Effector CD4-positive, alpha-beta T cell (primary cell): ENCODE measurements around the gene MAPKAP1.

Experiments
- DNase-seq: peaks from one replicate; pipeline ENCODE4 v3.0.0-alpha.2; 2020

The MAPKAP1 gene

DNA sequence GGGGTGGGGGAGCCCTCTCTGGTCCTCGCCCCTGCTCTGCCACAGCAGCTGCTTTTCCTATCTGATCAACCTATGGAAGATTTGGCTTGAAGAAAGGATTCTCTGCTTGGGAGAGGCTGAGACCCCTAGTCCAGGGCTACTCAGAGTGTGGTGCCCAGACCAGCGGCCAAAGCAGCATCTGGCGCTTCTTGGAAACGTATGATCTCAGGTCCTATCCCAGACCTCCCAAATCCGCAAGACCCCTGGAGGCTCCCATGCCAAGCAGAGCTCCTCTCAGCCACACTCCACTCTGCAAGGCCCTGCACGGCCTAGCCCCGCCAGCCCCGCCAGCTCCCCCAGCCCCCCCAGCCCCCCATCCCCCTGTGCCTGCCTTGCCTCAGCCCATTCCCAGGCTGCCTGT lies 263.6 kb downstream of the MAPKAP1 start:
- no peak for DNase-seq

DNA sequence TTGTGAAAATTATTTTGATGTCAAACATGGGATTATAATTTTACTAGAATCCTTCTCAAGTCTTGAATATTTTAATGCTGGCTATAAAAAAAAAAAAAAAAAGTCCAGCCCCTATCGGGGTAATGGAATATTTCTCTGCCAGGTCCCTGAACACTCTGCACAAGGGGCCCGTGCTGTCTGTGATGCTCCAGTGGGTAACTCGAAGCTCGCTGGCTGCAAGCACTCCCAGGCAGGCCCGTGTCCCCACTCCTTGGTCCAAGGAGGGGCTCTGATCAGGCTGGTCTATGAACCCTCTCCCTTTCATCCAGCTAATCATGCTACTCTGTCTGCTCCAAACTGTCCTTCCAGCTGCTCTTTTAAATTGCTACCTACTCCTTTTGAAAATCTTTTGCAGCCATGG lies 264.6 kb downstream of the MAPKAP1 start:
- no peak for DNase-seq

DNA sequence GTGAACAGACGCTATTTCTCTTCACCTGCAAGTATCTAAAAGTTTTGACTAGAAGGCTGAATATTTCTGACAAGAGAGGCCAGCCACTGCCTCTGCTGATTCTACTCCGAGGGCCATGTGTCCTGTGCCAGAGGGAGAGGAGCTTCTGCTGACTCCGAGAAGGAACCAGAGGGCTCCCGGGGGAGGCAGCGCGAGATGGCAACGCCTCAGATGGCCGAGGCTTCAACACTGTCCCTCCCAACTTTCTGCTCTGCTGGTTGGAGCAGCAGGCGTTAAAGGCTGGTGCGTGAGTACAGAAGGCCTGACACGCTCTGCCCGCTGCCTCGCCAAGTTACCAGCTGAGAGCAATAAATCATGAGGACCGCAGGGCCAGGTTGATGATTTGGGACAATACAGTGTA lies 266.6 kb downstream of the MAPKAP1 start:
- DNase-seq, result no peak

DNA sequence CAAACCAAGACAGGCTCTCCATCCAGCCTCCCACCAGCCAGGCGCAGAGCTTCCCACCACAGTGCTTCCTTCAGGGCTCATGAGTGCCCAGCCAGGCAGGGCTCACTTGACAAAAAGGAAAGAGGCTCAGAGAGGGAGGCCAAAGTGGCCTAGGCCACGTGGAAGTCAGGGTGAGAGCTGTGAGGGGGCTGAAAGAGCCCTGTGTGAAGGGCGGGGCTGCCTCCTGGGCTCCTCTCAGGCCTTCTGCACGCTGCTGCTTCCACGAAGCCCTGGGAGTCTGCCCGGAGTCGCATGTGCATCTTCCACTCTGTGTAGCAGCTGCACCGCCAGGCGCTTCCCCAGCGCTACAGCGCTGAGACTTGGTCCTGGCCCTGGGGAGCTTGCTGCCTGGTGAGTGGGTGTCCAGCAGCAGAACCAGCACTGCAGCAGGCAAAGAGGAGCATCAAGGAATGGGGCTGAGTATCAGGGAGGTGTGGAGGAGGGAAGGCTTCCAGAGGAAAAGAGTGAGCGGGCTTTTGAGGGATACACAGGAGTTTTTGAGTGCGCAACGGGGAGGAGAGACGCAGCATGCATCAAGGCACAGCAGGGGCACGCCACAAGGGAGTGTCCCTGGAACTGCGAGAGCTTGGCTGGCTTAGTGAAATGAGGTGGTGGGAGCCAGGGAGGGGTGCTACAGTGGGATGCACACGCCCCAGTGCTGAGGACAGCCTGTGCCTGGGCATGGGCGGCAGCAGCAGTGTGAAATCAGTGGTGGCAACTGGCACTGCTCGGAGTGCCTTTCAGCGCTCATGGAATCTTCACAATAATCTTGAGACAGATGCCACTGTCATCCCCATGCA lies 267.4 kb downstream of the MAPKAP1 start:
- DNase-seq, result no peak

DNA sequence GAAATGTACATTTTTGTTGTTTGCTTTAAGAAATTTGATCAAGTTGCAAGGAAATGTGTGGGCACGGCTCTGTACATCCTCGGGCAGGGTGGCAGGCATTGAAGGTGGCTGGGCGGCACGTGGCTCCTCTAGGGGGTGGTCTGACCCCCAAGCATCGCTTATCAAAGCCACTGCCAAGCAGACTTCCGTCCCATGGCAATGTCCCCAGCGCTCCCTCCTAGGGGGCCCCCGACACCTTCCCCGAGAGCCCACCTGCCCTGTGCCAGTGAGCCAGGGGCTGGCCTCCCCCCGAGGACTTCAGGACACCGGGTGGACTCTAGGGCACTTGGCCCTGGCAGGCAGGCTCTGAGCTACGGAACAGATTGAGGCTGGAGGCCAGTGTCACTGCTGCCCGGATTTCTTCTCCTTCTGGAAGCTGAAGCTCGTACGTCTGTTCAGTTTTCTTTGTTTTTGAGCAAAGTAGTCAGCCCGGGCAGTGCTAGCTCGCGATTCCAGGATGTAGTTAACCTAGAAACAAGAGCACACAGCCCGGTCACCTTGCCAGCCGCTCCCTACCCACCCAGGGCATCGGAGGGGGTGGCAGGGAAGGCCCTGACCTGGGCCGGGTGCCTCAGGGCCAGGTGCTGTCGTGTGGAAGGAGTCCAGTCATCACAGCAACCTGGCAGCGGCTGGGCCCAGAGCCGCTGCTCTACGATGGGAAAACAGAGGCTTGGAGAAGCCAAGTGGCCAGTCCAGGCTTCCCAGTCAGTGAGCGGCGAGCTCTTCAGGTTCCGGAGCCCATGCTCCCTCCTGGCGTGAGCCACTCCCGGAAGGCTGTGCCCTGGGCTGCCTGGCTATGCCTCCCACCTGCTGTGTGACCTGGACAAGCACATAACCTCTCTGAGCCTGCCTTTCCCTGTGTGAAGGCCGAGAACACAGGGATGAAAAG lies 268.2 kb downstream of the MAPKAP1 start:
- no peak for DNase-seq

DNA sequence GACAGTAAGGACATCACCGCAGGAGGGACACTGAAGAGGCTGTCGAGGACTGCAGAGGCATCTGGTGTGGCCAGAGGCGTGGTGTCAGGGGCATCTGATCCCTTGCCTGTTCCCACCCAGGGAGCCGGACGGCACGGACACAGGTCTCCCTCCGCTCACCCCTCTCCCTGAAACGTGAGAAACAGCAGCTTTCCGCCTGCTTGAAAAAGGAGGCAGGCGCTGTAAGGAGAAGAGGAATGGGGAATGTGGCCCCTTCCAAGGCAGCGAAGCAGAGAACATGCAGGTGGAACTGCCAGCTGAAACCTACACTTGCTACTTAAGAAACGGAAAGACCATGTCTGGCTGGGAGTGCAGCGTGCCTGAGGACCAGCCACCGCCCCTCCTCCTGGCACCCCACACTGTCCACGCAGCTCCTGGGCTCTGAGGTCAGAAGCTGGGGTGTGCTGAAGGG lies 269.2 kb downstream of the MAPKAP1 start:
- no peak for DNase-seq

DNA sequence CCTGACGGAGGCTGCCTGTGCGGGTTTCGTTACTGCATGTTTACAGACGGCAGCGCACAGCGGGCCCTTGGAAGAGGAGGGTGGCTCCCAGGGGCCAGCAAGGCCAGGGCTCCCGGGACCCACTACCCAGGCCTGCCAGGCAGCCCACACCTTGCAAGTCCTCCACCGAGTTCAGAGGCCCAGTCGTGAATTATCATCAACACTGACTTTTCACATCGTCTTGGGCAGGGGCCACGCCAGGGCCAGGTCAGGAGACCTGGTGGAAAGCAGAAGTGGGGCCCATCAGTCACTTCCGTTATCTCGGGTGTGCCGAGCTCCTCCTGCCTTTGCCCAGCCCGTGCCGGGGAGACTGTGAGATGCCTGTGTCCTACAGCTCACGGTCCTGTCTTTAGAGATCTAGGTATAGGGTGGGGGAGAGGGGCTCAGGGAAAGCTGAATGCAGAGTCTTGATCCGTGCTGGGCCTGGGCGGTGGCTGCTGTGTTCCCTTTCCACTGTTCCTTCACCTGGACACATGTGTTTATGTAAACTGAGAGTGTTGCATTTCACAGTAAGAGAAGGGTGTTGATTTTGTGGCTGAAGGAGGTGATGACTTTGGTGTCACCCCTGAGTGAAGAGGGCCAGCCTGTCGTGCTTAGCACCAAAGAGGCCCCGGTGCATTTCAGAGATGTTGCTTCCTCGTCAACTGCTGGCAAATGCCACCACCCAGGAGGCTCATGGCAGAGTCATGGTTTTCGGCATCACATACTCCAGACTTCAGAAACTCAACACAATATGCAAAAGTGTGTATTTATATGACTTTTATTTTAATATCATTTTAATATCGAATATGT lies 270.2 kb downstream of the MAPKAP1 start:
- DNase-seq, result no peak

DNA sequence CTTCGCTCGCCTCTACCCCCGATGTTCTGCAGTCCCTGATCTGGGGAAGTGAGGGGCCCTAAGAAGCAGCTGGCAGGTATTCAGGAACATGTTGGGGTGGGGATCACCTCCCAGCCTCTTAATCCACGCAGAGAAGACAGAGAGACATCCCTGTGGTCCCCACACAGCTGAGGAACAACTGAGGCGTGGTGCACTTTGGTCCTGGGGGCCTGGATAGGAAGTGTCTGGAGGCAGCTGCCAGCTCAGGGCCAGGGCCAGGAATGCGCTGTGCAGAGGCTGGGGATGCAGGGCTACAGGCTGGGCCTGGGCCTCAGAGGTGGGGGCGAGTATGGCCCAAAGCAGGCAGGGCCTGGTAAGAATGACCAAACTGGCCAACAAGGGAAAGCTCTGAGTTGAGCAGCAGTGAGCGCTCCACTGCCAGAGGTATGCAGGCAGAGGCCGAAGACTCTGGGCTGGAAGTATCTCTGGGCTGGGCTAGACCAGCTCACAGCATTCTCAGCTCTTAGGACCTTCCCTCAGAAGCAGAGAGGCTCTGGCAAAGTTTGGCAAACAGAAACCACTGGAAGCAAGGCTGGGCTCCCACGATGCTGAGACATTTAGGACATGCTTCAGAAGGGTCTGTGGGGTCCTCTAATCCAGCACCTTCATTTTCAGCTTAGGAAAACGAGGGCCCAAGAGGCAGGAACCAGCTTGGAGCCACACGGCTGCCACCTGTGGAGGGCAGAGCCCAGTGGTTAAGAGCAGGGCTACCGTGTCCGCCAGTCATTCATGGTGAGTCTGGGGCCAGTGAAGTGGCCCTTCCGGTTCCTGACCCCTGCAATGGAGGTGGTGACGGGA lies 271.0 kb downstream of the MAPKAP1 start:
- DNase-seq, result no peak

DNA sequence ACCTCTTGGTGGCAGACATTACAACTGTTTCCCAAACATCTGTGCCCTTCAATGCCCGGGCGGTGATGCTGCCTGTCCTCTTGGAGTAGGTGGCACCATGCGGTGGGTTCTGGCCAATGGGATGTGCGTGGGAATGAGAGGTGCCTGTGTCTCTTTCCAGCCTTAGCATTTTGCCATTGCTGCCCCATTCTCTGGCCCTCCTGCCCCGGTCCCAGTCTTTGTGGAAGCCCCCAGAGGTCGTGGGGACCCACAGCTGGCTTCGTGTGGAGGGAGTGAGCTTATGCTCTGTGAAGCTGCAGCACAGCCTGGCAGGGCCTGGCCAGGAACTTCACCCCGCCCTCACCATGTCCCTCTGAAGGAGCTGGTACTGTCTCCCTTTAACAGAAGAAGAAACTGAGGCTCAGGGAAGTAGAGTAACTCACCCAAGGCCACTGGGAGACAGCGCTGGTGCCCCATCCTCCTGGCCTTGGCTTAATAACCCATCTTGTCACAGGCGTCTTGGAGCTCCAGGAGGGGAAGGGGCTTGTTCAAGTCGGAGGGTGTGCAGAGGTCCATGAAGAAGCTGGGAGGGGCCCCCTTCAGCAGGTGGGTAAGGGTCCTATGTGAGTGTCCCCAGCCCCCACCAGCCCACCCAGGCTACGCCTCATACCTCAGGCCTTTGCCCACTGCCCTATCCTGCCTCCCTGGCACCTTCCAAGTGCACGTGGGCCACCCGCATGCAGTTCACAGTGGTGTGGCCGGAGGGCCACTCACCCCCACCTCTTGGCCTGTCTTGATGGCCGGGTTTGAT lies 271.8 kb downstream of the MAPKAP1 start:
- no peak for DNase-seq

DNA sequence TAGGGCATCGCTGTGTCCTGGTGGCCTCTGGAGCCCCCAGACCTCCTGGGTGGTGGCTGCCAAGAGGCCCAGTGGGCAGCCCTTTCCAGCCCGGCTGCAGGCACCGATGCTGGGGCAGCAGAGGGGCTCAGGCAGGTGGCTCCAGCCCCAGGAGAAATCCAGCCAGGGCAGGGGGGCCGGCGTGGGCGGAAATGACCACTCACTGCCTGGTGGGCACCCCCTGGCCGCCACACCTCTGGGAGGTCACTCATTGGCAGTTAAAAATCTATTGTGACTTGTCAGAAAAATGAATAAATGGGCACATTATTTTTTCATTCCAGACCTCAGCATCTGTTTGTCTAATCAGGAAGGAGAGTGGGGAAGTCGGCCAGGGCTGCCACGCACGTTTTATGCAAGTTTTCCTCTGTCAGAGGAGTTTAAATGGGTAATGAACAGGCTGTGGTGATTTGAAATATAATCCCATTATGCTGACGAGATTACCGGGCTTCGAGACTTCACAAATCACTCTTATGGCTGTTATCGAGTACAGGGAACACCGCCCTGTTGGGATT lies 273.5 kb downstream of the MAPKAP1 start:
- no peak for DNase-seq

DNA sequence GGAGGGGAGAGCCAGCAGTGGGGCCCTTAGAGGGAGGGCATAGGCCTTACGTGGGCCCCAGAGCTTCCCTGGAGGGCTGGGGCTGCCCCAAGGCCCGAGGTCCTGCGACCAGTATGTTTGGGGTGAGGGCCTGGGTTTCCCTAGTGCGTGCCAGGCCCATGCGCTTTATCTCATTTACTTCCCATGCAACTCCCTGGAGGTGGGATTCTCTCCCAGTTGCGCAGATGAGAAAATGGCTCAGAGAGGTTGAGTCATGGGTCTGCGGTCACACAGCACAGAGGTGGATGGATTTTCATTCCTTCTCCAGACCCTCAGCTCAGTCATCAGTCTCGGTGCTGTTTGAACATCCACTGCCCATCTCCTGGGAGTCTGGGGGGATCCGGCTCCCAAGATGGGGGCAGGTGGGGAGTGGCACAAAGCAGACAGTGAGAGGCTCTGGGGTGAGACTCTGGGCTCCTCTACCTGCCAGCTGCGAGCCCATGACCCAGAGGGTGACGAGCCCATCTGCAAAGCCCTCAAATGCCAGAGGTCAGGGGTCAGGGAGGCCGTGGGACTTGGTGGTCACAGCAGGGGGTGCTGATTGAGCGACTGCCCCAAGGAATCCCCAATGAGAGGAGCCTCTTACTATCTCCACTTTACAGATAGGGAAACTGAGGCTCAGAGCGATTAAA lies 274.2 kb downstream of the MAPKAP1 start:
- no peak for DNase-seq

DNA sequence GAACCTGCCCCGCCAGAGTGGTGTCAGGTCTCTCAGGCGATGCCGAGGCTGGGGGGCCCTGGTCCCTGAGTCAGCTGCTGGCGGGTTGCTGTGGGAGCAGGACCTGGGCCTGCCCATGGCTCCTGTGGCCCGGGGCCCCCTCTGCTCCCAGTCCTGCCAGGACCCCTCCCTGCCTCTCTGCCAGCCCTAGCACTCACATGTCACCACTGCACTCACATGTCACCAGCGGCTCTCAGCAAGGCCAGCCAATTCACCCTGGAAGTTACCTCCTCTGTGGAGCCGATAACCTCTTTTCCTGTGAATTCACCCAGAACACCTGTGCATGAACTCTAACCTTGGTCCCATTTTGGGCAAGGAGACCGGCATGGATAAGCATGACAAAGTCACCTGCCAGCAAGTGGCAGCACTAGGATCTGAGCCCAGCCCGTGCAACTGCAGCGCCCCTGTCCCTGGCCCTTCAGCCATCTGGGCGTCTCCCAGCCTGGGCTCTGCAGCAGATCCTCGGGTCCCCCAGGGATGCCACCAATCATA lies 275.2 kb downstream of the MAPKAP1 start:
- no peak for DNase-seq

DNA sequence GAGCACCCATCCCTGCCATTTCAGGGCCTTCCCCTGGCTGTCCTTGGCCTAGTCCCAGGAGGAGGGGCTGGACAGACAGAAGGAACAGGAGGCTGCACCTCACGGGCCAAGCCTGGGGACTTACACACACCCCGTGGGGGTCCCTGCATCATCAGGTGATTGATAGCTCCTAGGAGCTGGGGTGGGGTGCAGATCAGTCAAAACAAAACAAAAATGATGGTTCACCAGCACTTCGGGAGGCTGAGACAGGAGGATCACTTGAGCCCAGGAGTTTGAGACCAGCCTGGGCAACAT lies 276.0 kb downstream of the MAPKAP1 start:
- DNase-seq, result no peak

DNA sequence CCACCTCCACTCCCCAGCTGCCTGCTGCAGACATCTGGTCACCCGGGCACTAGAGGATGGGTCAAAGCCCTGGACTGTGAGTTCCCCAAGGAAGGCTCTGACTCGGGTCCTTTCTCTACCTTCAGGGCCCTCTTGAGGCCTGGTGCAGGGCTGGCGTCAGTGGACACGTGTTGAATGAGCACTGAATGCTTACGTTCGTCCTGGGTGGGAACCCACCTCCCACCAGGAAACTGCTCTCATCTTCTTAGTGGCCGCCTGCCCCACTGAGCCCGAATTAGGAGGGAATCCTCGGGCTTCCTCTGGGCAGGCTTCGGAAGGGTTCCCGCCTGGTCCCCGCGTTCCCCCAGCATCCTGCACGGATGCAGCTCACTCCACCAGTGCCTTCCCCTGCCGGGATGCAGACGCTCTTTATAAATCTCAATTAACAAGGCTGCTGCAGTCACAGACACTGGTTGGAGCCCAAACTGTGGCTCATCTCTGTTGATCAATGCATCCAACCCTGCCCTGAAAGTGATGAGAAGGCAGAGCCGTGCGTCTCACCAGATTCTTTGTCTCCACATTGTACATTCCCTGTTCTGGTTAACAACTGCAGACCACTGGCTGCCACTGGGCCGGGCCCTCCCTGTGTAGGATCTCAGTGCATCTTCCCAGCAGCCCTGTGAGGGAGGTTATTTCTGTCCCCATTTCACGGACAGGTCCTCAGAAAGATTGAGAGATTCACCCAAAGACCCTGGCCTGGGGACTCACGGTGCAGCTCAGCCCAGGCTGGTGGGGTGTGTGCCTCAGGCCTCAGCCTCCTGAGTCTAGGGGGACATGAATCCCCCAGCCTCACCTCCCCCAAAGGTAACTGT lies 276.6 kb downstream of the MAPKAP1 start:
- no peak for DNase-seq

DNA sequence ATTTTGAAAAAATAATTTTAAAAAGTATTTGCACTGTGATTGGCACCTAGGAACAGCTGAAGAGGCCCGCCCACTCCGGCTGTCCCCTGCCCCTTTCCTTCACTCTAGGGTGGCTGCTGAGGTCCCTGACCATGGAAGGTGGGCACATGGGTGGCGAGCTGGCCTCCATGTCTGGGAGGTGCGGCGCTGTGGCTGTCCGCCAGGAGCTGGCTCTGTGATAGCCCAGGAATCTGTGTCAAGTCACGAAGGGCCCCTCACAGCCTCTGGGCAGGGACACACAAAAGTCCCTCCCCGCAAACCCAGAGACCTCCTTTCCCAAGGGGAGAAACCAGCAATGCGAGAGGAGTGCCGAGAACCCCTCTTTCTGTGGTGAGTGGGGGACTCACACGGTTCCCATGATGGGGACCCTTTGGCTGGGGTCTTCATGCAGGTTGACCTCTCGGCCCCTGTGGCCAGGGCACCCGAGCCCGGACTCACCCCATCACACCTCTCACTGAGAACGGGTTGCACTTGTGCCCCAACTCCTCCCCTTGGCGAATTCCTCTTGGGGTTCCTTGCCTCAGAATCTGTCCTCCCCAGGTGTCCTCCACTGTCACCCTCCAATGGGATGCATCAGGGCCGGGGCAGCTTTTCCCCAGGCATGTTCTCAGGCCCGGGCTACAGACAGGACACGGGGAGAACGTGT lies 277.4 kb downstream of the MAPKAP1 start:
- DNase-seq, result no peak

DNA sequence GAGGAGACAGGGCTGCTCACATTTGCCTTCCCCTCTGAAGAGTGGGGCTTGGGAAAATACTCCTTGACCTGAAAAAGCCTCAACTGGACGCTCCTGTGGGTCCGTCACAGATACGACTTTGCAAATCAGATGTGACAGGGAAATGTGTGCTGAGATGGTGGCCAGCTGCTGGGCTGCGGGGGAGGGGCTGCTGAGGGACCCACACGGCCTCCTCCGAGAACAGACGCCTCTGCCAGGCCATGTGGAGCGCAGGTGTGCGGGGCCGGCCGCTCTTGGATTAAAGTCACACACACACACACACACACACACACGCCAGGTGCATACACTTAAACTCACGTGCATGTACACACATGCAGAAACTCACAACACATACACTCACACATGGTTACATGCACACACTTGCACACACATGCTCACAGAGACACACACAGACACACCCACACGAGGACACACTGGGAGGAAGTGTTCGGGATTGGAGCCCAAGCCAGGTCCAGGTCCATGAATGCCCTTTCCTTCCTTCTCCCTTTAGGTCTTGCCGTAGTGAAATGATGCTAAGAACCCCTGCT lies 278.0 kb downstream of the MAPKAP1 start:
- no peak for DNase-seq

DNA sequence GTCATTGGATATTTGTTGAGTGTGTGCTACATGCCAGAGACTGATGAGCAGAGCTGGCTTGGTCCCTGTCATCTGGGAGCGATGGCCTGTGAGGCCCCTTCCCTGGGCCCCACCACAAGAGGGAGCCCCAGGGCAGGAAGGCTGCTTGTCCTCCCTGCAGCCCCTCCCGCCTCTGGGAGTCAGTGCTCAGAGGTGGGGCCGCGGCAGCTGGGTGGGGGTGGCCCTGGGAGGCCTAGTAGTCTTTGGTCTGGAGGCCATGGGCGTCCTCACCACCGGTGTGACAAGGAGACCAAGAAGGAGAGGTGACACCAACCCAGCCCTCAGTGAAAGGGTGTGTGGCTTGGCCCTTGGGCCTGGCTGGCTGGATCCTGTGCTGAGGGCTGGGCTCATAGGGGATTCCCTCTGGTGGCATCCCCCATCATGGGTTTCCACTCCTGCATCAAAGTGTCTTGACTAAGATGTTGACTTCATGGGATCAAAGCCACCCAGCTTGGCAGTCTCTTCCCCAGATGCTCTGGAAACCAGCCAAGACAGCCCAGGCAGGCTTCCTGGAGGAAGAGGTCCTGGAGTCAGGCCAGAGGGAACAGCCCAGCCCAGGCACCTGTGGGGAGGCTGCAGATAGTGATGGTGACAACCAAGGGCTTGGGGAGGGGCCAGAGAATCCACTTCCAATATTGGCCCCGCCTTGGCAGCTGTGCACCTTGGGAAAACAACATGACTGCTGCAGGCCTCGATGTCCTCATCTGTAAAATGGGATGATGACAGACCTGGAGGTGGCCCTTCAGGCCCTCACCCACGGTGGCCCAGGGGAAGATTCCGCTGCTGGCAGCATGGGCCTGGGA lies 278.7 kb downstream of the MAPKAP1 start:
- no peak for DNase-seq
